NCI-H2107 treated with DMSO at 0.1 percent for 48 hours (cell line): ENCODE results near the gene AK5.

ENCODE experiments used
- DNase-seq: peaks from one replicate; lab custom pipeline; 2025; ENCODE audit not compliant: unreplicated experiment; lab: John Stamatoyannopoulos, UW

AK5 gene

DNA sequence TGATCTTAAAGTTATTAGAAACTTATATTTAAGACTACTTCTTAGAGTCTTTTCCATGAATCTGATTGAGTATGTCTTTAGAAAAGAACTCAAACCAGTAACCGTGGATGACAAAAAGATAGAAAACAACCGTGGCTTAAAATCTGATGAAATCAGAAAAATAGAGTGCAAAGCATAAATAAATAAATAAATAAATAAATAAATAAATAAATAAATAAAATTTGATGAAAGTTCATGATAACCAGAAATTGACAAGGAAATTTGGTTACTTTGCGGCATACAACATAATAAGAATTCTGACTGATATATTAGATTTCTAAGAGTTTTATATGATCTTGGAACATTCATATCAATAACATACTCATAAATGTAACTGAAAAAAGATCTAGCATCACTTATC lies 152.1 kb downstream of the AK5 start:
- no peak for DNase-seq

- DNase-seq = no peak
These were observed 153.1 kb downstream of the AK5 start for GRCh38 chr1:77434967-77435366.

DNA sequence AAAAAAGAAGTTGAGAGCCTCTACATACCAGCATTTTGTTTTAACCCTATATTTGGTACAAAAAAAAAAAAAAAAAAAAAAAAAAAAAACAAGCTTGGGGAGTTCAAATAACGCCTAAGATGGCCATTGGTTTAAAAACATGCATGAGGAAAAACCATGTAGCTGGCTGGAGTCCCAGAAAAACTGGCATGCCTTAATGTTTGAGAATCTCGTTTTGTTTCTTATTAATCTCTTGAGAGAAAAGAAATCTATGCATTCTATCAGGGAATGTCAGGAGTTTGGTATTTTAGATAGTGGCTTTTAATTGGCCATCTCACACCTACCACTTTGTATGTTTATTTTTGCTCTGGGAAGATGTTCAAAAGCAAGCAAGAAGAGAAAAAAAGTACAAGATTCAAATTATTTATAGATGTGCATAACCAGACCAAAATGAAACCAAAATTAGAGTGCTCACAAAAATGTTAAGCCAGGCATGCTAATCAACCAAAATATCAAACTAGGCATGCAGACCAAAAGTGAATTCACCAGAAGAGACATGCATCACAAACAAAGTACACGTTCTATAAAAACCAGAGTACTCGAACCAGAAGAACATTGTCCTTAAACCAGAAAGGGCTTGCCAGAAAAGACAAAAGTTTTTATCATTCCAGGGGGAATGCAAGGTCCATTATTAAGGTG lies 156.6 kb downstream of the AK5 start:
- no peak for DNase-seq

DNA sequence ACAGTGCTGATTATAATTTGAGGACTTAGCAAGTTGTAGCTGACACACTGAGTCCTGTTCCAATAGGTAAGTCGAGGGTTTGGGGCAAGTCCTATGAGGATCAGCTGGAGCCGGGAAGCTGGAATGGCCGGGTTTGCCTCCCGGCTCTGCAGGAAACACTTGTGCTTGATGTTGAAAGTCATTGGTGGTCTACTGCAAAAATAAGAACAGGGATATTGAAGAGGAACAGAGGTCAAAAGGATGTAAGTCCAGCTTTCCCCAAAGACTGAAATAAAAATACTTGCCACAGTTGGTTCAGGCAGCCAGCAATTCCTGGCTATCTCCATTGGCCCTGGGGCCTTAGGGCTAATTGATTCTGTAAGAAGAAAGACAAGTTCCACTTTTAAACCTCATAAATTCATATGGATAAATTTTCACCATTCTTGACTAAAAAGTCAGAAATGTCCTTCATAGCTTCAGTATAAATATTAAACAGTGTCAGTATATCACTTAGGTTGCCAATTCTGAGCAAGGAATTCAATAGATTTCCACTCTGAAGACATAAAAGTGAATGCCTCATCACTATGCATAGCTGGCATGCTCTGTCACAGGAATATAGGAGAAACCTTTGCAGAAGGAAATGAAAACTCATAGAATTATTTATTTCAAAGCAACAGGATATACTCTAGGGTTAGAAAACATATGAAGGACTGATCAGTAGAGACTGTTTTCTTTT lies 165.2 kb downstream of the AK5 start:
- DNase-seq = no peak

GRCh38 chr1:77447669-77448068 lies 165.8 kb downstream of the AK5 start:
- DNase-seq = no peak

DNA sequence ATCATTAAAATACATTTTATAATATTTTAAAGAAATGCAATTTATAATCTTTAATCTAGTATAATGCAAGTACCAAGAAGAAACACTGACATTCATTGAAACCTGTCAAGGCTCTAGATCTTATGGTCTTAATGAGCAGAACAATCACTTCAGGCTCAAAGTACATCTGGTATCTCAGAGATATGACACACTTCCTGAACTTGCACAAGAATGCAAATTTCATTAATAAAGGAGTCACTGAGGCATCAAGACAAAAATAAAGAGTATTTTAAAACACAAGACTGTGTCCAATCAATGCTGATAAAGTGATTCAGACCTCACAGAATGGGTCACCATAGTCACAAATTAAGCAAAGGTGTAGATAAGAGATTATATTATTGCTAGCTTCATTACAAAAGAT lies 178.1 kb downstream of the AK5 start:
- DNase-seq = no peak

GRCh38 chr1:77461691-77462090 lies 179.9 kb downstream of the AK5 start:
- DNase-seq = no peak

GRCh38 chr1:77463216-77463615 lies 181.4 kb downstream of the AK5 start:
- no peak for DNase-seq

GRCh38 chr1:77465139-77465538 lies 183.3 kb downstream of the AK5 start:
- DNase-seq = no peak

GRCh38 chr1:77465922-77466321 lies 184.1 kb downstream of the AK5 start:
- DNase-seq = no peak

DNA sequence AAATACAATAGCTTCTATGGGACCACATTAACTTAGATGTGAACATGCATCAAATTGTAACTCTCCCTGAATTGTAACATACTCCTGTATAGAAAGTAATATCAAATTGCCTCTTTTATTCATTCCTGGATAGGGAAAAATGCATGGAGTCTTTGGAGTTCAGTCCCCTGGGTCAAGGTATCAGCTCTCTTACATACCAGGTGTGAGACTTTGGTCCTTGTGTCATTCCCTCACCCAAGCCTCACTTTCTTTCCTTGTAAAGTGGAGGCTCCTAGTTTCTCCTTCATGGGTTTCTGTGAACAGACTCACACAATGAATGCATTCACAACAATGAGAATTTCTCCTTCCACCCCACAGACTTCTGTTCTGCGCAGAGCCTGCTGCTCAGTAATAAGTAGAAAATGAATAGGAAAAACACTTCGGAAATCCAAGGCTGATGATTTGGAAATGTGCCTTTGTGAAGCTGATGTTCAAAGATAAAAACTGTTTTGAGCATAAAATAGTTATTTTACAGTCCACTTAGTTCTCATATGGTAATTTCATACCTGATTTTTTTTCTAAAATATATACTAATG lies 185.3 kb downstream of the AK5 start:
- no peak for DNase-seq

DNA sequence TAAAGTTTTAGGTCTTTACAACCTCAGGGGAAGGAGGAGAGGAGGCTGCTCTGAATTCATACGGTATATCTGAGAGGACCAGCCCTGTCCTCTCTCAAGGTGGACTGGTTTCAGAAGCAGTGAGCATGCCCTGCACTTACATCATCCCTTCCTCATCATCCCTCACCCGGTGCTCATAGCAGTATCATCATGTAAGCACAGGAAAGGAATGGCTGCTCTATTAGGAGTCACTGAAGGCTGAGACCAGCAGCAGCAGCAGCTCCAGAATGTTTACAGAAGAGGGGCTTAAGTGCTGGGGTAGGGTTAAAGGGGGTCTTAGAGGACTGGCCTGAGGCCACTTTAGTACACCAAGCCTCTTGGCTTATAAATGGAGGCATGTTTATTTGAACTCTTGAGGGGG lies 185.9 kb downstream of the AK5 start:
- no peak for DNase-seq

DNA sequence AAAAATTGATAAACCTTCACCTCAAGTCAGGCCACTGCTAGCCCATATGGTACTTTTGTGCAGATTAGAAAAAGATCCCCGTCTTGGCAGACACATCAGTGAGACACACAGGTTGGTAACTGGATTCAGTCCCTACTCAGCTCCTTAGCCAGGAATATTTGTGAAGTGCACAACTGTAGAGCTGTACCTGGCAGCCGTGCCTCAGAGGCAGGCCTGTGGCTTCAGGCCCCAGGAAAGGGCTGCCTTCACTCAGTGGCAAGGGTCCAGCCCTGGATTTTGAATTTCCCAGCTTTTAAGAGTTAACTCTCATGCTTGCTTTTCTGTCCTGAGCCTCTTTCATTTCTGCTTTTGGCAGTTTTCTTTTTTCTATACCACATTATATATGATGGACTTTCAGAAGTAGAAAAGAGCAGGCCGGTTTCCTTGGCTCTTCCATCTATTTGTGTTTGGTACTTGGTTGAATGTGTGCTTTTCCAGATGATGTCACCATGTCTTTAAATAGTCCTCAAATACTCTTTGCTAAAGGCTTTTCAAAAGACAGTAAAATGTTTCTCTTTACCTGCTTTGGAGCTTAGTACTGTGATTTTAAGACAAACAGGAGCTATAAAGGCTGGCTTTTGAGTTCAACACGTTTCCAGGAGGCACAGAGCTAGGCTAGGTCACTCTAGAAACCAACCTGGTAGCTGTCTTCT lies 186.6 kb downstream of the AK5 start:
- no peak for DNase-seq

DNA sequence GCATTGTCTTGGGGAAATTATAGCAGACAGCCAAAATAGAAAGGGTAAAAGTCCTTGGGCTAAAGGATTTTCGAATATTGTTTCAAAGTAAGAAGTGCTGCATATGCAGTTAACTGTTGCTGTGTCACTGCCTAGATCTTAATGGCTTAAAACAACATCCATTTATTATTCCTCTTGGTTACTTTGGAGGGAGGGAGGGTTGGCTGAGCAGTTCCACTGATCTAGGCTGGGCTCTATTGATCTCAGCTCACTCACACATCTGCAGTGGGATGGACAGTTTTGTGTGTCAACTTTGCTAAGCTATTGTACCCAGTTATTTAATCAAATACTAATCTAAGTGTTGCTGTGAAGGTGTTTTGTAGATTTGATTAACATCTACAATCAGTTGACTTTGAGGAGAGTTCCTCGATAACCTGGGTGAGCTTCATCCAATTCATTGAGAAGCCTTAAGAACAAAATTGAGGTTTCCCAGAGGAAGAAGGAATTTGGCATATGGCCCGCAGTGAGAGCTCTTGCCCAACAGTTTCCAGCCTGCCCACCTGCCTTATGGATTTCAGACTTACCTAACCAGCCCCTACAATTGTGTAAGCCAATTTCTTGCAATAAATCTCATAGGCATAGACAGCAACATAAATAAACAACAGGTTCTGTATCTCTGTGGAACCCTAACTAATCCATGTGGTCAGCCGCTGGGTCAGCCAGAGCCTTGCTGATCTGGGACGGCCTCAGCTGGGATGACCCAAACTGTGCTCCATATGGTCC lies 187.3 kb downstream of the AK5 start:
- no peak for DNase-seq

DNA sequence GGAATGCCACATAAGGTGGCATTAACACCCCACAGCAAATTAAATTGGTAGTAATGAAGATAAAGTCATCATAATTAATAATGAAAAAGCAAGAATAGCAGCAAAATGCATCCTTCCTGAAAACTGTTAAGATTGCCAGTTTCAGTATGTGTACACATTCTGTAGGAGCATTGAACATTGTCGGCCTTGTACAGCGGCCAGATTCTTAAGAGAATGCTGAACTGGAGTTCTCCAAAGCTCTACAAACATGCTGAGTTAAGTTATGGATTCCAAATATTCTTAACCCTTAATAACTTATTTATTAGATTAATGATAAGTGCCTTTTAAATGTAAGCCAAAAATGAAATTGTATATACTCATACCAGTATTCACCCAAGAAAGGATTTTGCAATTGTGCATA lies 189.9 kb downstream of the AK5 start:
- DNase-seq = no peak

DNA sequence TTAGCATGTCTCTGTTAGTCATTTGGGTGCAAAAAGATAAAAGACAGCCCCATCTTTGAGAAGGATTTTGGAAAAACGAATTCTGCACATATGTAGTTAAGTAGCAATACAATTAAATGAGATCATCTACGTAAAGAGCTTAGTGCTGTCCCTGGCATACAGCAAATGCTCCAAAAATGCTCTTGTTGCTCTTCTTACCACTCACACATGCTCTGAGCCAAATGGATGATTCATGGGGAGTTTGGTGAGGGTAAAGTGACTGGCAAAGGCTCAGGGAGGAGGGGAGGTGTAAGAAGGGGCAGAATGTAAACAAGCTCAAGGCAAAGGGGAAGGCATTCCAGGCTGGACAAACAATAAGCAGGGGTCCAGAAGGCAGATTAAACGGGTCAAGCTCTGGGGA lies 191.9 kb downstream of the AK5 start:
- DNase-seq = no peak

- no peak for DNase-seq
These were observed 193.8 kb downstream of the AK5 start for GRCh38 chr1:77475641-77476040.

DNA sequence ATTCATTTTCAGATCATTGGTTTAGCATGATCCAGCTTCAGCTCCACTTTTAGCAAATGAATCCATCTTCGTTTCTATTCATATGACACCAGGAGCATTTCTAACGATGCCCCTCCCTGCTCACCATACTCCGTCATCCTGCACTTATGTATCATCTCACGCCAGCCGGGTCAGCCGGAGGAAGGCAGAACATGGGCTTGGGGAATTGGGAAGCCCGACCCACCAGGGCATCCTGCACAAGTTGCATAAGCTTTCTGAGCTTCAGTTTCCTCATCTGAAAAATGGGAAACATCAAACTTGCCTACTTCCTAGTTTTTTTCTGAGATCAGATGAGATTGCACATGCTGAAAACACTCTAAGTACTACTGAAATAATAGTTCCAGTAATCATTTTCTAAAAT lies 194.7 kb downstream of the AK5 start:
- DNase-seq = no peak

DNA sequence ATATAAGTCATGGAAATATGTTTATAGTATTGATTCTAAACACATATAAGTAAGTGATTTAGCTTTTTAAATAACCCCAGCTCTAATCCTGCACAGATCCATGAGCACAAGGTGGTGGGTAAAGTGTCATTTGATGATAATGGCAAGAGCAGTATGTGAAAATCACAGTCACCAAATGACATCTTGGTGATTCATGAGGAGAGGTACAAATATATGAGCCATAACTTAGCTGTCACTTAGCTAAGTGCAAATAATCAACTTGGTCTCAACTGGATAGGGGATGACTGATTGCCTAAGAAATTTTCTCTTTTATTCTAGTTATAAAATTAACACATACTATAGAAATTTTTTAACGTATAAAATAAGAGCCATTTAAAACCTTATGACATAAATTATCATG lies 202.5 kb downstream of the AK5 start:
- DNase-seq = no peak

DNA sequence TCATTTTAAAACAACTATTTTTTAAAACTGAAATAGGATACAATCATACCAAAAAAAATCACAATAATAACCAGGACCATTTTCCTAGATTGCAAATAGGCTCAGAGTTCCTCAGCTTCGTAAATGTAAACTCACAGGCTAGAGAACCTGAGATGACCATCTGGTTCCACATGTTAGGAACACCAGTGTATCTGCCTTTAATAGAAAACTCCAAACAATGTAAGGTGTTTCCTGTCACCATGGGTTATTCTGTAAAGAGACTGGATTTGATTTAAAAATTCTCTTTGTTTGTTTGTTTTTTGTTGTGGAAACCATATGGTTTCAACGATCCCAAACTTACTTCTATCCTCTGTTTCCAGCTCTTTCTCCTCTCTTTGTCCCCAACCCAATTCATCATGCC lies 203.1 kb downstream of the AK5 start:
- DNase-seq = no peak

GRCh38 chr1:77487631-77488030 lies 205.8 kb downstream of the AK5 start:
- DNase-seq = no peak
